DMS114 treated with DMSO at 0.1 percent for 48 hours (cell line): ENCODE results near the gene SPSB4.
A peak's percentile ranks its signal among the peaks of the same experiment; 100 is the strongest.
"Not testable (repeated sequence)": the region's sequence is repeated elsewhere in the genome, so short reads cannot be mapped to it uniquely, and the experiment has no call there.

Experiments
- DNase-seq: peaks from one replicate; lab custom pipeline; 2025; ENCODE audit not compliant: unreplicated experiment; lab: John Stamatoyannopoulos, UW

SPSB4 gene

DNA sequence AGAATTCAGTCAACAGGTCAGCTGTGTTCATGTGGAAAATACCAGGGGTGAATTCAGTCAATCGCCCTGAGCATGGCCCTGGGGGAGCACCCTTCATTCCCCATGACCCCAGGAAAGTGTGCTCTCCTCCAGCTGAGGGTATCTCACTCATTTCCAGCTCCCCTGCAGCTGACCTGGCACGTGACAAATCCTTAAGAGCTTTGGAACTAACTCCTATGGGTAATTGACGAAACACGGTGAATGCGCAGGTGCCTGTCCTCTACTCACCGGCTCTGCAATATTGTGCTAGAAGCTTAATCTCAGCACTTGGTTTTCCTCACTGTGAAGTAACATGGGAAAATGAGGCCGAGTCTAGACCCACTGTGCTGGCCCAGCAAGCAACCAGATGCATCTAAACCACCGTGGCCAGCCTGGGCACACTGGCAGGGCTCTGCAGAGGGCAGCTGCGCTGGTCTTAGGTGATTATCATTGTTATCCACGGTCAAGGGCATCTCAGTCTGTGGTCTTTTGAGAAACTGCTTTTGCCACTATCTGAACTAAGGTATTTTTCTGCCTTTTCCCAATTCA lies 63.1 kb downstream of the SPSB4 start:
- no peak for DNase-seq

DNA sequence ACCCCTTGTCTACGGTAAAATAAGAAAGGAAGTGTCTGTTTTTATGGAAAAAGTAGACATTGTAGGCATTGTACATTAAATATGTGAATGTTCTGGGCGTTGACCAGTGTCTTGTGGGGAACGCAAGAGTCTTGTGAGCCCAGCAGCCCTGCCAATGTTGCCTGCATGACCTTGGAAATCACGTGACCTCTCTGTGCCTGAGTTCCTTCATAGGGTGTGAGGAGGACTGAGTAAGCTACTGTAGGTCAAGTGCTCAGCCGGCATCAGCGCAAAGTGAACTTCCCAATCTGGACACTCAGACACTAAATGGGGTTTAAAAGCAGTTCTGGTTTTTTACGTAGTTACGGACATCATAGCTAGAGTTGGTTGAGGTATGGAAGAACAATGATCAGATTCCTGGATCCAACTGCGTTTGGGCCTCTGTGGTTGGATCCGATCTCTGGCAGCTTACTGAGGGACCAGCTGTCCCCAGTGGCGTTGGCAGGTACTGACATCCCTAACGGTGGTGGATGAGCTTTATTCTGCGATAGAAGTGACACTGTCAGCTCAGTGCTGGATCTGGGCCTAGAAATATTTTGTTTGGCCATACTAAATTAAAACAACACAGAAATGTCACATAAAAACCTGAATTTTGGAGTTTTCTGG lies 63.8 kb downstream of the SPSB4 start:
- peak; percentile 12 for DNase-seq

DNA sequence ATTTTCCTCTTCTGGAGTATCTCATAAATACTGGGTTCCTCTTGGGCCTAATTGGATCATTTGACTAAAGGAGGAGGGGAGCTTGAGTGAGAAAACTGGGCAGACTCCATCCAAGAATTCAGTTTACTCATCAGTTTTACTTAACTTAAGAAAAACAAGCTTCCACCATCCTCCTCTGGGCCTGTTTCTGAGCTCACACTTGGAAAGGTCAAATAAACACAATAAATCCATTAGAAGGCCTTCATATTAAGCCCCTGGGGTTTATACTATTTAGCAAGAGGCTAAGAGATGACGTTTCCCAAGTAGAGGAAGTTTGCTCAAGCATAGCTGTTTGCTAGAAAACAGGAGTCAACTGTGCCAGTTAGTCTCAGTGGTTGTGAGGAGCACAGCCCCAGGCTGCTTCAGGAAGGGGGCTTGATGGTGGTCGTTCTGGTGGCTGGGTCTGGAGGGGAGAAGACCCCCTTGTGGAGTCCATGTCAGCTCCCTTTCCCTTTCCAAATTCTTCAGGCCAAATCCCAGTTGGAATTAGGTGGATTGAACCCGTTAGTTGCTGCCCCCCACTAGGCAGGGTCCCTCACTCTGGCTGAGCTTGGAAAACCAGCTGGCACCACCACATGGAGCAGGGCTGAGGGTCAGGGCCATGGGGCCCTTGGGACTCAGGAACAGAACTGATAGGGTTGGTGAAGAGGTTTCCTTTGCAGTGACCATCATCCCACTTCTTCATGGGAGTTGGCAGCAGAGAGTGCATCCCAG lies 64.8 kb downstream of the SPSB4 start:
- DNase-seq: no peak

DNA sequence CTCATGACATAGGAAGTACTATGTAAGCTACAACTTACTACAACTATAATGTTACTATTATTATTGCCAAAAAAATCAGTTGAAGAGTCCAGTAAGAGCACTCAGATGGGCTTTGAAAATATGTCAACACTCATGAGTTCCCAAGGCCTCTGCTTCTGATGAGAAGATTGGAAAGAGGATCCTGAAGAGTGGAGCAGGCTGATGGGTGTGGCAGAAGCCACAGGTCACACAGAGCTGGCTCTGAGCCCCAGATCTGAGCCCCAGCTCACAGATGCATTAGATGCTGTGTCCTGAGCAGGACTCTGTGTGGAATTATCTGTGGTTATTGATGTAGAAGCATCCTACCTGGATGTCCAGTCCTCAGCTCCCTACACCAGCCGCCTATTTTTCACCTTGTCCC lies 65.6 kb downstream of the SPSB4 start:
- no peak for DNase-seq

DNA sequence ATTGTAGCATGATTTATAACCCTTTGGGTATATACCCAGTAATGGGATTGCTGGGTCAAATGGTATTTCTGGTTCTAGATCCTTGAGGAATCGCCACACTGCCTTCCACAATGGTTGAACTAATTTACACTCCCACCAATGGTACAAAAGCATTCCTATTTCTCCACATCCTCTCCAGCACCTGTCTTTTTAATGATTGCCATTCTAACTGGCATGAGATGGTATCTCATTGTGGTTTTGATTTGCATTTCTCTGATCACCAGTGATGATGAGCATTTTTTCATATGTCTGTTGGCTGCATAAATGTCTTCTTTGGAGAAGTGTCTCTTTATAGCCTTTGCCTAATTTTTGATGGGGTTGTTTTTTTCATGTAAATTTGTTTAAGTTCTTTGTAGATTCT lies 66.8 kb downstream of the SPSB4 start:
- not testable (repeated sequence) for DNase-seq

DNA sequence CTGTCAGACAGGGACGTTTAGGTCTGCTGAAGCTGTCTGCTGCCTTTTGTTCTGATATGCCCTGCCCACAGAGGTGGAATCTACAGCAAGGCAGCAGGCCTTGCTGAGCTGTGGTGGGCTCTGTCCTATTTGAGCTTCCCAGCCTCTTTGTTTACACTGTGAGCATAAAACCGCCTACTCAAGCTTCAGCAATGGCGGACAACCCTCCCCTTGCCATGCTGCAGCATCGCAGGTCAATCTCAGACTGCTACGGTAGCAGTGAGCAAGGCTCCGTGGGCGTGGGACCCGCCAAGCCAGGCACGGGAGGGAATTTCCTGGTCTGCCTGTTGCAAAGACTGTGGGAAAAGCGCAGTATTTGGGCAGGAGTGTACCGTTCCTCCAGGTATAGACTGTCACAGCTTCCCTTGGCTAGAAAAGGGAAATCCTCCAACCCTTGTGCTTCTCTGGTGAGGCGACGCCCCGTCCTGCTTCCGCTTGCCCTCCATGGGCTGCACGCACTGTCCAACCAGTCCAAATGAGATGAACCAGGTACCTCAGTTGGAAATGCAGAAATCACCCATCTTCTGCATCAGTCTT lies 71.4 kb downstream of the SPSB4 start:
- DNase-seq: no peak

DNA sequence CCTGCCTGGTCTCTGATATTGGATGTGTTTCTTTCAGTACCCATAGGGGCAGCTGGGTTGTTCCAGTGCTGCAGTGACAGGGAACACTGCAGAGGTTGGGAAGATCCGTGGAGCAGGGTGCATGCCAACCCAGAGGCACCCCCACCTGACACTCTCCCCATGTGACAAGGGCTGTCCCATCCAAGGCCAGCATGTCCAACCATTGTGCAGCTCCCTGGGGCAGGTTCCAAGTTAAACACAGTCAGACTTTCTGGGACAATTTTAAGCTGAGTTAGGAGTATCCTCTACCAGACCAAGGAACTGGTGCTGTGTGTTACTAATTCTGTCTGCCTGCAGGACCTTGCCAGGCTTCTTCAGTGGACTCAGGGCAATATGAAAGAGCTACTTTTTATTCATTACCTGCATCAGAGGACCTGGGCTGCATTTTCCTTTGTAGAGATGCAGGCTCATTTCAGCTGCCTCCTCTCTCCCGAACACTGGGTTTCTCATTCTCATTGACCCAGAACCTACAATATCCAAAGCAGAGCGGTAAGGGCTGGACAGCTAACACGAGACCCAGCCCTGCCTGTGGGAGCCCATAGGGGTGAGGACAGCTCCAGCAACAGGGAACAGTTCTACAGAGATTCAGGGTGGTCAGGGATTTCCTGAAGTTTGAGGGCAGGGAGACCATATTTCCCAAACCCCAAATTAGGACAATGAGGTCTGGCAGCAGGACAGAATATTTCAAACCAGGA lies 72.7 kb downstream of the SPSB4 start:
- no peak for DNase-seq

DNA sequence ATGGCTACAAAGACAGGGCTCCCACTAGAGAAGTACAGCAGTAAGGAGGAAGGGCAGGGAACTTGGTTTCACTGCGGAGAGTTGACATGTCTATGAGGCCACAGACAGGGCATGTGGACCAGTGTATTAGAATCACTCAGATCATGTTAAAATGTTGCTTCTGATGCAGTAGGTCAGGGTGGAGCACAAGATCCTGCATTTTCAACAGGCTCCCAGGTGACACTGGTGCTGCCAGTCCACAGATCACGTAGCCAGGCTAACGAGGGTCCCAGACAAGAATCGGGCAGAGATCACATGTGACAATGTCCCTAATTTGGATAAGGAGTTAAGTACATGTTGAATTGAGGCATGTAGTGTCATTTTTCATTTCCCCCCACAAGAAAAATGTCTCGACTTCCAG lies 73.6 kb downstream of the SPSB4 start:
- no peak for DNase-seq

DNA sequence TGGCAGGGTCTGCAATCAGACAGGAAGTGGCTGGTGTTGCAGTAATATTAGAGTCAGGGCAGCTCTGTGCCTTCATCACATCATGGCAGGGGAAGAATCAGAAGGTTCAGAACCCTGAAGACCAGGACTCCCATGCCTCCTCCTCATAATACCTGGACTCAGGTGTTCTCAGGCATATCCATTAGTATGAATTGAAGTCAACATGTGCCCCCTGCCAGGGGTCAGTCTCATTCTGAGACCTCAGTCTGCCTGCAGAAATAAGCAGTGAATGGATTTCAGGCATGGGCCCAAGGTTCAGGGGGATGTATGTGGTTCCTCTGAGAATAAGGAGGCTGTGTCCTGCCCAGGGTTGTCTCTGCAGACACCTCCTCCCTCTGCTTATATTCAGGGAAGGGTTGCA lies 74.2 kb downstream of the SPSB4 start:
- no peak for DNase-seq

DNA sequence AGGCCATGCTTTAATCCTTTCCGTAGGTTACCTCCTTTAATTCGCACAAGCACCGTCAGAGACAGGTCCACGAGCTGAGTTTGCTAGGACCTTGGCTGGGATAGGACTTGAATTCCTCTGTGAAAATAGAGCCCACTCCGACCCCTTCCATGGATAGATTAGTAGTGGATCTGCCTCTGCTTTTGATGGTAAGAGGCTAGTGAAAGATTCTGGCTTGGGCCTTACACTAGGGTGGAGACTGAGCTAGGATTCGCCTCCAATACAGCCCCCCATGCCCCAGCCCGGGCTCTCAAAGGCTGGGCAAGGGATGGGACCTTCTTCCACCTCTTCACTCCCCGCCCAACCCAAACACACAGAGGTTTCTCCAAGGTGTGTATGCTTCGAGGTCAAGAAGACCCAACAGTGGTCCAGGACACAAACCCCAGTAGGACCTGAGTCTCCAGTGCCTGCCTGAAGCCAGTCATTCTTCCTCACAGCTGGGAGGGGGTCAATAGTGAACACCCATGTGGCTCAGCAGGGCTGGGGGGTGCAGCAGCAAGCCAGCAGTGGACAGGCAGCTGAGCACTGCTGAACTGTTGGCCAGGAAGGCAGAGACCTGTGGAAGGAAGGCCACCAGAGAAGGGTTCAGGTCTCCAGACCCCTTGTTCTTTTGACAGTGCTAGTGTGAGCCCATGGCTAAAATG lies 75.7 kb downstream of the SPSB4 start:
- DNase-seq: no peak

DNA sequence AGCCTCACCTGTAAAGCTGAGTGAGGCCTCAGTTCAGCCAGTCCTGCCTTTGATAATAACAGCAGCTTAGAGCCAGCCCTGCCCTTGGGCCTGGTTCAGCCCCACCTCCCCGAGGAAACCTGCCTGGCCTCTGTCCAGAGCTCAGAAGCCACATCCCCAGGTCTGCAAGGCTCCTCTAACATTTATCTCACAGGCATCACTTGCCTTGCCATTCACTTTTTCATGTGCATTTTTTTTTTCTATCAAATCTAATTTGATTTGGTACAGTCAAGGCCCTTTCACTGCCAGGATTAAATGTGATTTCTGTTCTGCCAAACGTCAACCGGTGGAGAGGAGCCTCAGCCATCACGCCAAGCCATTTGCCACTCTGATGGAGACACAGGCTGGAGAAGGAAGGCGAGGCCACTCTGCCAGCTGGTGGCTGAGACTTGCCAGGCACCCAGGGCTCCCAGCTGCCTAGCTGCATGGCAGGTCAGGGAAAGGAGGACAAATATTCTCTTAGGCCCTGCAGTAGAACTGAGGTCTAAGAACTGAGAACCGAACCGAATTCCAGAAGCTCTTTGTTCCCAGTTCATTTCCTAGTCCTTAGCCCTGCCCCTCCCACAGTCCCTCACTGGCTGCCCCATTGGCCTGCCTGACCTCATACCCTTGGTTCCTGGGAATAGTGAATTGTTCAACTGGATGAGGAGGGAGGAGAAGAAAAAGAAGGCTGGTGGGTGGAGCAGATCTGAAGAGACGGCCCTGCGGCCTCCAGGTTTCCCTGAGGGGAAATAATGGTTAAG lies 76.4 kb downstream of the SPSB4 start:
- no peak for DNase-seq

DNA sequence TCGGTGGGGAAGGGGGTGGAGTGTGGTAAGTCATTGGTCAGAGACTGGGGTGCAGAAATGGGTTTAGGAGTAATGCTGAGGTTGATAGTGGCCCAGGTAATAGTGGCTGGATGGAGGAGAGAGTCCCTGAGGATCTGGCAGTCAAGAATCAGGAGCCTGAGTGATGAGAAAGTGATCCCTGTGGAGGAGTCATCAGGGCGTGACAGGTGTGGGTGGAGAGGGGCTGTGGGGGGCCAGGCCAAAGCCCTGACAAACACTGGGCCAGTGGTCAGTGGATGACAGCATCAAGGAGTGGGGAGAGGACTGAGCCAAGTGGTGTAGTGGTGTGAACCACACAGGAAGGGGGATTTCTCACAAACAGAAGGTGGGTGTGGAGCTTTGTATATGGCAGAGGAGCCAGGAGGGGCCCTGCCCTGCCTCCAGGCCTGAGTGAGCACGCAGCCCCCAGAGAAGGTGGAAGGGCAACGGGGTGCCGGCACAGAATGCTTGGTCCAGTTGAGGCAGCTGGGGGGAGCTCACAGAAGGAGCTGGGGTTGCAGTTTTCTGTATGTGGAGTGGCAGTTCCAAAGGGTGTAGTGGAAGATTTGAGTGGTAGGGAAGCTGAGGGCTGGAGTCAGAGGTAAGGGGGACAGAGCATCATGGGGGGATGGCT lies 77.1 kb downstream of the SPSB4 start:
- DNase-seq: no peak

DNA sequence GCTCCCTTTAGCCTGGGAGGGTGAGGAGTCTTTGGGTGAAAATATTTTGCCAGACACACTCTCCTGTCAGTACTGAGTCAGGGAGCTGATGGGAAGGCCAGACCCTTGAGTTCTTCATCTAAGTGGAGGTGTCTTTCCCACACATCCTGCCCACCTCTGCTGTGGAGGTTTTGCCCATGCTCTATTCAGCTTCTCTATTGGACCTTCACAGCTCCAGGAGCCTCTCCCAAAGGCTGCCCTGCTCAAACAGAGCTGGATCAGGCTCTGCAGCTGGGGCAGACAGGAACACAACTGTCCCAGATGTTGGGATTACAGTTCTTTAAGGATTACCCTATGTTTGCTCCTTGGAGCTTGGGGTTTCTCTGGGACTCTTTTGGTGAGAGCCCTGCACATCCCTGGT lies 77.9 kb downstream of the SPSB4 start:
- DNase-seq: no peak

DNA sequence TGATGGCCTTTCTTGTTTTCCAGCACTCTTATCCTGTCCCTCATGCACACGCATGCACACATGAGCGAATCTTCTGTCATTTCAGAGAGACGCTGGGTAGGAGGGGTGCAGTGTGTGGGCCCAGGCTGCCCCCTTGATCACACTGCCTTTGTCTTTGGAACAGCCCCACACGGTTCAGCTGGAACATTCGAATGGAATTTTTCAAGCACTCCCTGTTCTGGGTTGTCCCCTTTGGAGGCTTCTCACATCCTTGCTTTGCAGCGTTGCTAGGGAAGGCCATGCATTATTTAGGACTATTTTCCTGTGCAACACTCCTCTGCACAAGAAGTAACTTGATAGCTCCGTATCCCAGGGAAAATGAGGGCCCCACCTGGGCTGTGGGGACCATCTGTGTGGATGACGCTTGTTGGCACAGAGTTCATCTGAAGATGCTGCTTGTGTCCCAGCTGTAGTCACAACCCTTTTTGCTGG lies 78.4 kb downstream of the SPSB4 start:
- no peak for DNase-seq

DNA sequence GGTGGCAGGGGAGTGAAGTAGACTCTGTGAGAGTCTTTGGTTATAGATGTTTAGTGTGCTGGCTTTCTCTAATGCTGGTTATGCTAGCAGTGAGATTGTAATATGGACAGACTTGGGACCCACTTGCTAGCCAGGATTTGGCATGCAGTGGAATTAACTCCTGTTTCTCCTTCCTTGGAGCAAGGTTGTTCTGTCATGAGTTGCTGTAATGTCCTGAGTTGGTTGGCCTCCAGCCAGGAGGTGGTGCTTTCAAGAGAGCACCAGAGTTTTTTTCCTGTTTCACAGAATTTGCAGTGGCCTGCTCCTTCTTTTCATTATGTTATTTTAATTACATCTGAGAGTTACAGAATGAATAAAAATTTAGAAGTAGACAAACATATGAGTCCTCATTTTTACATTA lies 92.4 kb downstream of the SPSB4 start:
- DNase-seq: no peak

DNA sequence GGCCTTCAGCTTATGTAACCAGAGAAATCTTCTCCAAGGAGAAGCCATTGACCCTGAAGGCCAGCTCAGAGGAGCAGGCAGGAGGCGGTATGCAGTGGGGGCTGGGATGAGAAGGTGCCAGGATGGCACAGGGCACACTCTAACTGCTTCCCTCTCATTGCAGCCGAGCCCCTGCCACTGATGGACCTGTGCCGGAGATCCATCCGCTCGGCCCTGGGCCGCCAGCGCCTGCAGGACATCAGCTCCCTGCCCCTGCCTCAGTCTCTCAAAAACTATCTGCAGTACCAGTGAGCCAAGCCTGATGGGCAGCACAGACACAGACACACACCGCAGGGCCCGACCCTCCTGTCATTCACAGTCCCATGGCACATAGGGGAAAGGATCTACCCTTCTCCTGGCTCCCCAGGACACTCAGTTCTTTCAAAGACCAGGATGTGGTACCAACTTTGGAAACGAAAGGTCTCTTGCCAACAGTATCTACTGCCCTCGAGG lies 95.9 kb downstream of the SPSB4 start:
- no peak for DNase-seq

DNA sequence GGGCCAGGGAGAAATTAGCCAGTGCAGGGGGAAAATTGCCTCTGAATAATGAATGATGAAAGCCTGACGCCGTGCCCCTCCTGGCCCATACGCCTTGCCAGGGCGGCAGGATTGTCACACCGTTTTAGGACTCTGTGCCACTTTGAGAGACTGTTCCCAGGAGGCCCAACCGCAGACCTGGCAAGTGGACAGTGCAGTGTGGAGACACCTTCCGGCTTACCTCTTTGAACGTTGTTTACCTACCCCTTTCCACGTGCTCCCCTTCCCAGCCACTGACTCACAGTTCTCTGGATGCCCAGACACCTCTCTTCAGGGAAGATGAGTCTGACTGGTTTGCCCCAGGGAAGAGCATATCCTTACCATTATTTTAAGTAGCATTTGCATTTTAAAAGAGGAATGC lies 96.5 kb downstream of the SPSB4 start:
- no peak for DNase-seq

DNA sequence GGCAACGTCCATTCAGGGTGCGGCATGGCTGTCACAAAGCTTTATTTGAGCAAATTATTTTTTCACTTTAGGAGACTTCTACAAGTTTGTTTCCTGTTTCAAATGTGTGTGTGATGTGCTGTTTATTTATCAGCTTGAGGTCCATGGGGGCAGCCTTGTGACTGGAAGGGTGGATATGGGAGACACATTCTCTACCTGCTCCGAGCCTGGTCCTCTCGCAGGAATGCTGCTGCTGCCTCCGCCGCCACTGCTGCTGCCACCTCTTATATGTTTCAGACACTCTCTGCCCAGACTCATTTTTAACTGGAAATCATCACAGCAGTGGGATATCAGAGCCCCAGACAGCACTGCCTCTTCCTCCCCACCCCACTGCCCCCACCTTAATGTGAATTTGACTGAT lies 97.0 kb downstream of the SPSB4 start:
- DNase-seq: no peak

DNA sequence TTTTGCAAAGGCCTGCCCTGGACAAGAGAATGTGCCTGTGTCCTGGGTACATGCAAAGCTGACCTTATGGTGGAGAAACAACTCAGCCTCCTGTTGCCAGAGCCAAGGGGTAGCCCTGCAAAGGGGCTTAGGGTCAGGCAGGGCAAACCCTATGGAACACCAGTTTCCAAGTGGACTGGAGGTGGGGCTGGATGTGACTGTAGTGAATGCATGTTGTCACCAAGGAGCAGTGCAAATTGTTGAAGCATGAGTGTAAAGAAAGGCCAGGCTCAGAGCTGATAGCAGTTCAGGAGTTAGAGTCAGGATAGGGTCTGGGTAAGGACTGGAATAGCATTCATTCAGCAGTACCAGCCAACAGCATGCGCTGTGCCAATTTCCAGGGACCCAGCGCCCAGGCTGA lies 97.6 kb downstream of the SPSB4 start:
- no peak for DNase-seq
